ENCODE measurements around the gene CORO7.
A peak's percentile ranks its signal among the peaks of the same experiment; 100 is the strongest.

The CORO7 gene

DNA sequence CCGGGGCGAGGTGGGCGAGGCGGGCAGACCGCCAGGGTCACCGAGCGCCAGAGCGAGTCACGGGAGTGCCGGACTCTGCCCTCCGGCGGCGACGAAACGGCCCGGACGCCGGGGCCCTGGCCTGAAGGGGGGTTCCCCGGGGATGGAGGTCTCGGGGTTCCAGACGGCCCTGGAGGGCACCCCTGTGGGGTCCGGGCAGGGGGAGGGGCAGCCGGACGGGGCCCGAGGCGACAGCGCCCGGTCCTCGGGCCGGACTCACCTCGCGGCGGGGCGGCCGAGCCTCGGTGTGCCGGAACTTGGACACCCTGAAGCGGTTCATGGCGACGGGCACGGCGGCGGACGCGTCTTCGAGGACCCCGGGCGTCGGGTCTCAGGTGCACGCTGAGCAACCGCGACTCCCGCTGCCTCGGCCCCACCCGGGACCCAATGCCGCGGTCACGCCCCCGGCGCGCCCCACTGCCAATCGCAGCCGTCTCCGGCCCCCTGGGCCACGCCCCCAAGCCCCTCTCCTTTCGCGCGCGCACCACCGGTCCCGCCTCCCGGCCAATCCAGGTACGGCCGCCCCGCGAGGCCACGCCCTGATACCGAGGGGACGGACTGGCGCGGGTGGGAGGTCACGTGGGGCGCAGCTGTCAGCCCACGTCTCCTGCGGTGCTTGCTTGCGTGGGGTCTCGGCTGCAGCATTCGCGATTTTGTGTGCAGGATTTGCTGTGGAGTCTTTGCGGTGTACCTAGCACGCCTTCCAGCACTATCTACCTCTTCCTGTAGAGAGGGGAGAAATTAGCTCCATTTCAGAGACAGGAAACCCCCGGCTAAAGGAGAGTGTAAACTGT is at the start of gene CORO7:
TSS of gene CORO7 (minus strand) at position 397 of the 833 bp plus-strand sequence. CDS start at position 319, 78 bp downstream.
- FAIRE-seq (peak; percentile 75), DNase-seq (ENCODE audit: insufficient read length, low spot score) (peak; percentile 82)

DNA sequence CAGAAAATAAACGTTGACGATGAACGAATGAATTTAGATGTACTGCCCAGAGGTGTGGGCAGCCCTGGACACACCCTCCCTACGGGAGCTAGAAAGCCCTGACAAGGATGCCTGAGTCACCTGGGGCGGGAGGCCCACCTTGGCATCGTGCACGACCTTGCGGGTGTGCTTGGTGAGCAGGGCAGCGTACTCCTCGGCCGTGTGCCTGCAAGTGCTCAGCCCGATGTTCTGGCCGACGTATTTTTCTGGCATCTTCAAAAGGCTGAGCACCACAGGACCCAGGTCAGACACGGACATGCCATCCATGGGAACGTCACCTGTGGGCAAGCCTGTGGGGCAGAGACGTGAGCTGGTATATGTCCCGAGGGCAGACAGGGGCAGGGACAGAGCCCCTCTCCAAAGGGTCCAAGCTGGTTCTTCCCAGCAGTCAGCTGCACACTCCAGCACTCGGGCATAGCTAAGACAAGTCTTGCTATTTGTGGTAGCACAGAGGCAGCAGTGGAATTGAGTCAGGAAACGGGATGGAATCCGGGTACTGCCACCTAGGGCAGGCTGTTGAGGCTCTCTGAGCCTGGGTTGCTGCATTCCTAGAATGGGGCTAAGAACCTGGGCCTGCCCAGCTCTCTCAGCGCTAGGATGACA is 47.2 kb upstream of the CORO7 start:
- no peak for DNase-seq (ENCODE audit: insufficient read length, low spot score)
- no peak for FAIRE-seq

DNA sequence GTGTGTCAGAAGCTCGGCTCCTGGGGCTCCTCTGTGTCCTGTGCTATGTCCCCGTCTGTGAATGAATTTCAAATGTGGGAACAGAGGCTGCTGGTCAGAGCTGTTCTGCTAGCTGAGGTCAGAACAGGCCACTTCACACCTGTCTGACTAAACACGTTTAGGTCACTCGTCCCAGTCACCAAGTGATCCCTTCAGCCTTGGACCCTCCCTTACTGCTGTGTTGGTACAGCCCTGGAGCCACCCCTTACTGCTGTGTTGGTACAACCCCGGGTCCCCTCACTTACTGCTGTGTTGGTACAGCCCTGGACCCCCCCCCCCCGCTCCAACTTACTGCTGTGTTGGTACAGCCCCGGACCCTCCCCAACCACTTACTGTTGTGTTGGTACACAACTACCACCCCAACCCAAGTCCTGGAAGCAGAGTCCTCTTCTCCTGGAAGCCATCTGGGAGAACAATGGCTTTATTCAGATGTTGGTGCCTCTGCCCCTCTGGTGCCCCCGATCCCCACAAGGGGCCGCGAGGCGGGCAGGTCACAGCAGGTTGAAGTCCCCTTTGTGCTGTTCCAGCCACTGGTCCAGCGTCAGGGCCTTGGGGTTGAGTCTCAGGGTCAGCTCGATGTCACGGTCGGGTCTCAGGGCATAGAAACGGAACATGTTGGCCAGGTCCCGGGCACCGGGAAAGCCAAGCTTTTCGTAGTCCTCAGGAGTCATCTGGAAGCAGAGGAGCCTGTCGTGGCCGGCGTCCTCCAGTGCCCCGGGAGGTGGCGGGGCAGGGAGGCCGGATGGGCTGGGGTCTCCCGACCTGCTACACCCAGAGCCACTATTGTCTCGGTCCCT is 45.1 kb upstream of the CORO7 start:
- FAIRE-seq: no peak
- no peak for DNase-seq (ENCODE audit: insufficient read length, low spot score)

DNA sequence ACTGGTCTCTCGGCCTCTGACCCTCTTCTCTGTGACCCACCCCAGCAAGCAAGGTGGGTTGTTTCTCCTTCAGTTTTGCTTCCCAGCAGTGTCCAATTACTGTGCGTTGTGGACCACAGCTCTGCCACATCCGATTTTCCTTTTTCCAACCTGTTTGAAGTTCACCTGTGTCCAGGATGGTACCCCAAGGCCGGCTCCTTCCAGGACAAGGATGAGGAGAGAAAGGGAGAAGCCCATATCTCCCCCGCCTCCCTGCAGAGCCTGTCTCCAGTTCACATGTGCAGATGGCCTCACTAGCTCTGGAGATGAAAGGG is 44.5 kb upstream of the CORO7 start:
- FAIRE-seq: no peak
- no peak for DNase-seq (ENCODE audit: insufficient read length, low spot score)

DNA sequence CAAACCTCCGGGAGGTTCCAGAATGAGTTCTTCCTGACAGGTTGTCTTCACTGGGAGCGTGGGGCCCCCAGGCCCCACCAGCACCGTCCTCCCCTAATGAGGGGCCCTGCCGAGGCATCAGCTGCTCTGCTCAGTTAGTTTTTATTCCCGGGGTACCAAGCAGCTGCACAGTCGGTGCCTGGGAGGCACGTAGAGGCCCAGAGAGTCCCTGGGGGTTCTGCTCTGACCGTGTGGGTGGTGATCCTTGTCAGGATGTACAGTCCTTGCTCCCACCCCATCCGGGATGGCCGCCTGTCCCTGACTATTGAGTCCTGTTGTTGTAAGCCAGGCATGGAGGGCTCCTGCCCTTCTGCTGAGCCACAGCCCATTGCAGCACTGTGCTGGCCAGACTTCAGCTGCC is 39.6 kb upstream of the CORO7 start:
- no peak for FAIRE-seq

DNA sequence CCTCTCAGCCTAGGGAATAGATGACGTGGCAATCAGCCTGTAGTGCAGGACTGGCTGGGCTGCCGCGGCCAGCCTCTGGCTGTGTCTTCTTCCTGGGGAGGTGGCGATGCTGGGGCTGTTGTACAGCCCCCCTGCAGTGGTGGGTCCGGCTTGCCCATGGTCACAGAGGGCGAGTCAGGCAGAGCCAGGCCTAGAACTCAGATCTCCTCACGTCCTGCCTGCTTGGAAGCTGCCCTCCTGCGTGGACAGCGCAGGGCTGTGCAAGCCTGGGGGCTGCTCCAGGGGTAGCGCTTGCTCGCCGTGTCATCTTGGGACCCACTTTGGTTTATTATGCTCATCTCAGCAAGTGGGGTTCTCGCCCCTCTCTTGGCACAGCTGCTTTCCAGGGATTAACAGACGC is 38.7 kb upstream of the CORO7 start:
- DNase-seq (ENCODE audit: insufficient read length, low spot score) (no peak), FAIRE-seq (no peak)

More for the DNA sequence above, 39.6 kb upstream of the CORO7 start:
- DNase-seq (ENCODE audit: insufficient read length, low spot score): no peak

DNA sequence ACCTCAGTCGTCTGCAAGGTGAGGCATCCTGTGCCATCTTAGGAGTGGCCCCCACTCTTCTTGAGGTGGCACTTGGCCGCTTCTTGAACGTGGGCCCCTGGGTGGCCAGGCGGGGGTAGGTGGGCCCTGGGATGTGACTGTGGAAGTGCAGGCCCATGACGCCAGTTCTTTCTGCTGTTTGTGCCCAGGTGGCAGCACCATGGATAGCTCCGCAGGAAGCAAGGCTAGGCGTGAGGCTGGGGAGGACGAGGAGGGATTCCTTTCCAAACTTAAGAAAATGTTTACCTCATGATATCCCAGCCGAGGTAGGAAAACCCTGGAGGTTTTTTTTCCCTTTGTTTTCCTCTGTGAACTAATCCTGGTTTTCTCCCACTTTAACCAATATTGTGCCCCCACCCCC is 38.2 kb upstream of the CORO7 start:
- FAIRE-seq (no peak), DNase-seq (ENCODE audit: insufficient read length, low spot score) (no peak)

DNA sequence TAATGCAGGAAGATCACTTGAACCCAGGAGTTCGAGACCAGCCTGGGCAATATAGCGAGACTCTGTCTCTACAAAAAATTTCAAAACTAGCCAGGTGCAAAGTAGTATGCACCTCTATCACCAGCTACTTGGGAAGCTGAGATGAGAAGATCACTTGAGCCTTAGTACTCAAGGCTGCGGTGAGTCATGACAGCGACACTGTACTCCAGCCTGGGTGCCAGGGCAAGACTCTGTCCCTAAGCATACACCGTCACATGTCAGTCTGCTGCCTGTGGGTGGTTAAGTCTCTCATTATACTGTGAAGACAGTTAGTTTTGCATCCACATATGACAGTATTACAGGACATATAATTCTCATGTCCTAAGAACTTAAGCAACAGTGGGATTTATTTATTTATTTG is 36.3 kb upstream of the CORO7 start:
- DNase-seq (ENCODE audit: insufficient read length, low spot score): no peak
- no peak for FAIRE-seq

DNA sequence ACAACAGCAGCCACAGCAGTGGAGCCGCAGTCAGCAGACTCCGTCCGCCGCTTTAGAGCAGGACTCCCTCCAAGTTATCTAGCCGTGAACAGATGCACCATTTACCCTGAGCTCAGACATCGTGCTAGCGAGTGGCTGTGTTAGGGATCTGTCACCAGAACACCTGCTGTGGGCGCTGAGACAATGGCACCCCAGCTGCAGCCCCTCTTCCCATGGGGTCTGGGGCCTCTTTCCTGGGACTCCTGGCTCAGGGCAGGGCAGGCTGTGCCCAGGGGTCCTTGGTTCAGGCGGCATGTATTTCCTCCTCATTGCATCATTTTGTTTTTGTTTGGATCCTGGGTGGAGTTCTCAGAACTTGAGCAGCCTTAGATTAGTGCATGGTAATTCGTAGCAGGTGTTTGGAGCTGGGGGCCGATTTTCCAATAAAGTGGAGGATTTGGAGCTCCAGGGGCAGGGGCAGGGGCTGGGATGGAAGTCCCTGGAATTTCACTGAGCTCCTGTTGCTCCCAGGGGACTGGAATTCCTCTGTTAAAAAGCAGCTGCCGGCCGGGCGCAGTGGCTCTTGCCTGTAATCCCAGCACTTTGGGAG is 34.6 kb upstream of the CORO7 start:
- no peak for FAIRE-seq
- no peak for DNase-seq (ENCODE audit: insufficient read length, low spot score)

DNA sequence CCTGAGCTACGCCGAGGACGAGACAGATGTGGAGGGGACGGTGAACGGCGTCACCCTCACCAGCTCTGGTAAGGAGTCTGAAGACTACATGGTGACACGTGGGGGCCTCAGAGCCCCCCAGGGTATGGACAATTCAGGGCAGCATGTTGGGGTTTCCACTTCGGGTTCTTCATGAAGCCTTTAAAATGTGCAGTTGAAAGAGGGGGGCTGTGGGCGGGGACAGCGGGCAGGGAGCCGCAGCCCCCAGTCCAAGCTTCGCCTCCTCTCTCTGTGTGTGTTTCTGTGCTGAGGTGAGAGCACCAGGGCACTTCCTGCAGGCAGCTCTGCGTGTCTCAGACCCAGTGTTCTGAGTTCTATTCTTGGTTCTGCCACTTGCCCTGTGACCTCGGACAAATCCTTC is 34.0 kb upstream of the CORO7 start:
- FAIRE-seq (no peak), DNase-seq (ENCODE audit: insufficient read length, low spot score) (no peak)

DNA sequence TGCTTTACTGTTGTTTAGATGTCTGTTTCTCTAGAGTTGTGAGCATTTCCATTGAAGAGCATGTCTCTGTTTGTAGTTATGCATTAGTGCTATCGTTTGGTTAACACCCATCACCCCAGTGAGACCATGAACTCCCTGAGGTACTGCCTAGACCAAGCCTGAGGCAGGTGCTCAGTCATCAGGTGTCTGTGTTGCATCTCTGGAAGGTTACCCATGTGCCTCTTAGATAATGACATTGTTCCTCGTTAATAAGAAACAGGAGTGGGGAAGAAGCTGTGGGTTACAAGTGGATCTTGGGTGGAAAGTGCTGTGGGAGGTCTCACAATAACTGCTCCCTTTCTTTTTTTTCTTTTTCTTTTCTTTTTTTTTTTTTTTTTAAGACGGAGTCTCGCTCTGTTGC is 27.6 kb upstream of the CORO7 start:
- no peak for FAIRE-seq
- no peak for DNase-seq (ENCODE audit: insufficient read length, low spot score)

DNA sequence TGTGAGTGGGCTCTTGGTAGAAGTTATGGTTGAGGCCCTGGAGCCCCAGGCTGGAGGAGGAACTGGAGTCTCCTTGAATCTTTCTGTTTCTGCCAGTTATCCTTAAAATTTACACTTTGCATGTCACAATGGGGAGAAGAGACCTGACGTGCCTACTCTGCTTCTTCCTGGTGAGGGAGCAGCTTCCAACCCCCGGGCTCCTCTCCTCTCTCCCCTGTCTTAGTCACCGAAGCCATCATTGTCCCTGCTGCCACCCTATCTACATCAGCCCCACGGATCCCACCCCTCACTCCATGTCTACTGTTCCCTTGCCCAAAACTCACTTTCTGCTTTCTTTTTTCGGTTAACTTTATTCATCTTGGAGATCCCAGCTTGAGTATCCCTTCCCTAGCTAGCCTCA is 26.9 kb upstream of the CORO7 start:
- FAIRE-seq: no peak
- no peak for DNase-seq (ENCODE audit: insufficient read length, low spot score)

DNA sequence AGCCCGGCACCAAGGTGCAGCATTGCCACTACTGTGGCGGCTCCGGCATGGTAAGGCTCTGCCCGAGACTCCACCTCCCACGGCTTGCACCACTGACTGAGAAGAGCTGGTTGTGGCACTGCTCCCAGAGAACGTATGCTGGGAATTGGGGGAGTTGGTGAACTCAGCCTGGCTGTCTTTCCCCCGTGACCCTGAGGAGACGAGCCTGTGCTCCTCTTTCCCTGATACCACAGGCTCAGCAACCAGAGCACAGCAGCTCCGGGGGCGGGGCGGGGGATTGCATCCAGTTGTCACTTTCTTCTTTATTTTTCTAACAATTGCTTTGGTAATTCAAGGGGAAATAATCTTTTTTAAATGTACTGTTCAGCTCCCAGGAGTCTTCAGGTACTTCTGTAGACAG is 26.0 kb upstream of the CORO7 start:
- no peak for DNase-seq (ENCODE audit: insufficient read length, low spot score)
- no peak for FAIRE-seq

DNA sequence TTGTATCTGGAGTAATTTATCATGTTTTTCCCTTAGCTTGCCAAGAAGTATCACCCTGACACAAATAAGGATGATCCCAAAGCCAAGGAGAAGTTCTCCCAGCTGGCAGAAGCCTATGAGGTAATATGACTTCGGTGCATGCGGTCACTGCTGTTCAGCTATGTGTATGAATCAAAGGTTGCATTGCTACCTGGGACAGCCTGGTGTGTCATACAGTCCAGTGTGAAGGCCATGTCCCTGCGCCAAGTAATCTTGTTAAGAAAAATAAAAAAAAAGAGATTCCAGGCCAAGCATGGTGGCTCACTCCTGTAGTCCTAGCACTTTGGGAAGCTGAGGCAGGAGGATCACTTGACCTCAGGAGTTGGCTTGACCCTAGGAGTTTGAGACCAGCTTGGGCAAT is 21.0 kb upstream of the CORO7 start:
- FAIRE-seq (no peak), DNase-seq (ENCODE audit: insufficient read length, low spot score) (no peak)

DNA sequence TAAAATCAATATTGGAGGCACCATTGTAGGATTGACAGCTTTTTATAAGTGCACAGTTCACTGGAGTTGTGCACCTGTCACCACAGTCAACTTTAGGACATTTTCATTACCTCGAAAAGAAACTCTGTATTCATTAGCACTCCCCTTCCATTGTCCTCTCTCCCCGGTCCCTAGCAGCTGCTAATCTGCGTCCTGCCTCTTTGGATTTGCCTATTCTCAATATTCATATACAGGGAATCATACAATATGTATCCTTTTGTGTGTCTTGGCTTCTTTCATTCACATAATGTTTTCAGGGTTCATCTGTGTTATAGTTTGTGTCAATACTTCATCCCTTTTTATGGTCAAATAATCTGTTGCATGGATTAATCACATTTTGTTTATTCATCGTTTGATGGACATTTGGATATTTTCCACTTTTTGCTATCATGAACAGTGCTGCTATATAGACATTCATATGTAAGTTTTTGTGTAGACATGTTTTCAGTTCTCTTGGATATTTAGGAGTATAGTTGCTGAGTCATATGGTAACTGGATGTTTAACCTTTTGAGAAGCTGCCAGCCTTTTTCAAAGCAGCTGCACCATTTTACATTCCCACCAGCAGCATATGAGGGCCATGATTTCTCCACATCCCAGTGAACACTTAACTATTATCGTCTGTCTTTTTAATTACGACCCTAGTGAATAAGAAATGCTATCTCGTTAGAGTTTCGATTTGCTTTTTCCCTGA is 19.1 kb upstream of the CORO7 start:
- DNase-seq (ENCODE audit: insufficient read length, low spot score) (no peak), FAIRE-seq (no peak)

DNA sequence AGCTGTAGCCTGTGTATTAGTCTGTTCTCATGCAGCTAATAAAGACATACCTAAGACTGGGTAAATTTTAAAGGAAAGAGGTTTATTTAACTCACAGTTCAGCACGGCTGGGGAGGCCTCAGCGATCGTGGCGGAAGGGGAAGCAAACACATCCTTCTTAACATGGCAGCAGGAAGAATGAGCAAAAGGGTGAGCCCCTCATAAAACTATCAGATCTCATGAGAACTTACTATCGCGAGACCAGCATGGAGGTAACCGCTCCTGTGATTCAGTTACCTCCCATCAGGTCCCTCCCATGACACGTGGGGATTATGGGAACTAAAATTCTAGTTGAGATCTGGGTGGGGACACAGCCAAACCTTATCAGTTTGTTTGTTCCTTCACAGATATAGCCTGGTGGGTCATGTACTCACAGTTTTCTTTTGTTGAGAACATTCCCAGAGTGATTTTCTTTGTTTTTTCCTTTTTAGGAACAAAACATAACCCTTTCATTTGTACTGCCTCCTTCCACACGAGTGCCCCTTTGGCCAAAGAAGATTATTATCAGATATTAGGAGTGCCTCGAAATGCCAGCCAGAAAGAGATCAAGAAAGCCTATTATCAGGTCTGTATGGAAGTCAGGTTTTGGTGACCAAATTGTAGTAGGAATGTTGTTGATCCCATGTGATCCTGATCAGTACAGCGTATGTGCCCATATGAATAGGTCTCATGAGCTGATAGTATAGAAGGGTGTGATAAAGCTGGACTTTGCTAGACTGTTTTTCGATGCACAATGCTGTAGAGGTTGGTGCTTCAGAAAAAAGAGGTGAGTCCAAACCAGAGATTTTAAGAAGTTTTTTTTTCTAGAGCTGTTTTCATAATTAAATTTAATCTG is 17.8 kb upstream of the CORO7 start:
- FAIRE-seq: no peak
- no peak for DNase-seq (ENCODE audit: insufficient read length, low spot score)

DNA sequence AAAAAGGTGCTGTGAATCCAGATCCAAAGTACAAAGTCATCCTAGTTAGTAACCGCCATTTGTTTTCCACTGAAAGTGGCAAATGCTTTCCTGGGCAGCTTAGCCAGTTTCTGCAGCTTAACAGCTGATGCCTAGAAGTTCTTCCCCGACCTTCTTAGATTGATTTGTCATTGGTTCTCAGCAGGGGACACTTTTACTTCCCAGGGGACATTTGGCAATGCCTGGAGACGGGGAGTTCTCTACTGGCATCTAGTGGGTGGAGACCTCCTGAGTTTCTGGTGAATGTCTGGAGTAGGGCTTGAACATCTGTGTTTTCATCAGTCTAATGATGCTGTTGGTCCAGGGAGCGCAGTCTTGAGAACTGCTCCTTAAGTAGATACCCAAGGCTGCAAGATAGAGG is 16.8 kb upstream of the CORO7 start:
- FAIRE-seq: no peak
- DNase-seq (ENCODE audit: insufficient read length, low spot score): no peak

DNA sequence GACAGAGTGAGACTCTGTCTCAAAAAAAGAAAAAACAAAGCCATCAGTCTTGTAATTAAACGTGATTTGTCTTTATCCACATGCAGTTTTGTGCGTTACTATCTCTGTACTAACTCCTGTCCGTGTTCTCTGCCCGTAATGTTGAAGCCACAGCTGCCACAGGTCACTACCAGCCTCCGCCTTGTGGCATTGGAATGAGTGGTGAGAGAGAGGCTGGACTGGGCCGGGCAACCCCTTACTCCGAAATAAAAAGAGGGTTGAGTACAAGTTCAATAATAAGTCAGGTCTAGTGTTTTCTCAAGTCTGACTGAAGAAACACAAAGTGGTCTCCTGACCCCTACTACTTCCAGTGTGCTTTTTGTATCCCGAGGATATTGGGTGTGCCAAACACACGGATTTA is 14.6 kb upstream of the CORO7 start:
- DNase-seq (ENCODE audit: insufficient read length, low spot score) (no peak), FAIRE-seq (no peak)

DNA sequence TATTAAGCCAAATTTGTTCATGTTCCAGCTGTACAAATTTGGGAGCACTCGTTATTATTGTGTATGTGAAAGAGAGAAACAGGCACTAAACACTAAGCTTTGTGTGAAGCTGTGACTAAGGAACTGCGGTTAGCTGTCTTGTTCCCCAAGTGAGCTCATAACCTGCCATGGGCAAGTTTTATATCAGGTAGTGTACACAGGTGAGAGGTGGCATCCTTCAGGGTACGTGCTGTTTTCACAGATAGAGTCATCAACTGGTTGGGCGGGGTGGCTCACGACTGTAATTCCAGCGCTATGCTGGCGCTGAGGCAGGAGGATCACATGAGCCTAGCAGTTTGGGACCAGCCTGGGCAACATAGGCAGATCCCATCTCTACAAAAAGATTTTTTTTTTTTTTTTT is 12.1 kb upstream of the CORO7 start:
- no peak for DNase-seq (ENCODE audit: insufficient read length, low spot score)

More for the DNA sequence above, 12.1 kb upstream of the CORO7 start:
- no peak for FAIRE-seq

All from GM19239 (cell line).